HG03439 (cell line): ENCODE measurements around the gene KXD1.
"Not testable (repeated sequence)": the region's sequence is repeated elsewhere in the genome, so short reads cannot be mapped to it uniquely, and the experiment has no call there.

Source experiments
- ATAC-seq: cut with Tn5 transposase; IDR thresholded peaks from one replicate; pipeline ENCODE4 v1.9.1; 2021; ENCODE audit warnings: mild to moderate bottlenecking, moderate library complexity; ENCODE audit not compliant: unreplicated experiment

The KXD1 gene

DNA sequence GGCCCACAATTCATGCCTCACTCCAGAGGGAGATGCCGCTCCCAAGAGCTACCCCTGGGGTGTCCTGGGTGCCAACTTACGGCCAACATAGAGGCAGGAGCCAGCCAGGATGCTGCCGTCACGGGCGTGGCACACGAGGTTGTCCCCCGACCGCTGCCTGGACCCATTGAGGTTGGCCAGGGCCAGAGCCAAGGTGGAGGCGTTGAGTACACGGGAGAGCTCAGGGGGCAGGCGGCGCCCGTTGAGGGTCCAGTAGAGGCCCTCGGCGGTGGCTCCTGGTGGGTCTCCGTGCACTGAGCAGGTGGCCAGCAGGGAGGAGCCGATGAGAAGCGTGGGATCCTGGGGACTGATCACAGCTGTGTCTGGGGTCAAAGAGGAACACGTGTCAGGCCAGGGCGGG lies 41.8 kb downstream of the KXD1 start:
- ATAC-seq, result no peak

DNA sequence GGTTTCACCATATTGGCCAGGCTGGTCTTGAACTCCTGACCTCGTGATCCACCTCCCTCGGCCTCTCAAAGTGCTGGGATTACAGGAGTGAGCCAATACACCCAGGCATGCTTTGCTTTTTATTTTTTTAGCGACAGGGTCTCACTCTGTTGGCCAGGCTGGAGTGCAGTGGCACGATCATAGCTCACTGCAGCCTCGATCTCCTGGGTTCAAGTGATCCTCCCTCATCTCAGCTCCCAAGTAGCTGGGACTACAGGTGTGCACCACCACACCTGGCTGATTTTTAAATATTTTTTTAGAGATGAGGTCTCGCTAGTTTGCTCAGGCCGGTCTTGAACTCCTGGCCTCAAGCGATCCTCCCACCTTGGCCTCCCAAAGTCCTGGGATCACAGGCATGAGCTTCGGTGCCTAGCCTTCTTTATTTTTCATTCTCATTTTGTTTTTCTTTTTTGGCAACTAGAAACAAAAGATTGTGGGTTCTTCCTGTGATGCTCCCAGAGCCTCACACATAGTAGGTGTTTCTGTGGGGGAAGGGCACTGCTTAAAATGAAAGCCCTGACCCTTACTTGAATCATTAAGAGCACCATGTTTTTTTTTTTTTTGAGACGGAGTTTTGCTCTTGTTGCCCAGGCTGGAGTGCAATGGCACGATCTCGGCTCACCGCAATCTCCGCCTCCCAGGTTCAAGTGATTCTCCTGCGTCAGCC lies 43.2 kb downstream of the KXD1 start:
- ATAC-seq, result not testable (repeated sequence)

DNA sequence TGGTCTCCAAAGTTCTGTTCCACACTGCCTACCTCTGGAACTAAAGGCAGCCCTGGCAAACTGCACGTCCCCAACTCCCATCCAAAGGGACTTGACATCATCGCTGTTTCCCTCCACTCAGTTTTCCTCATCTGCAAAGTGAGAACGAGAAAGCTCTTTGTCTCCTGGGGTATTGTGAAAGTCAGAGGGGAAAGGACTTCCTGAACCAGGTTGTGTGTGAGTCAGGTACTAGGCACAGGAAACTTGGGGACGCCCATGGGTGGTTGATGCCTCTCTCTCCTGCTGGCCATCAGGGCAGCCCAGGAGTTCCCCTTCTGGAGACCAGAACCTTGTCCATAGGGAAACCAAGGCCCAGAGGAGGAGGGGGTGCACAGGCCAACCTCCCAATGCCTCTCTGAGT lies 44.2 kb downstream of the KXD1 start:
- no peak for ATAC-seq

DNA sequence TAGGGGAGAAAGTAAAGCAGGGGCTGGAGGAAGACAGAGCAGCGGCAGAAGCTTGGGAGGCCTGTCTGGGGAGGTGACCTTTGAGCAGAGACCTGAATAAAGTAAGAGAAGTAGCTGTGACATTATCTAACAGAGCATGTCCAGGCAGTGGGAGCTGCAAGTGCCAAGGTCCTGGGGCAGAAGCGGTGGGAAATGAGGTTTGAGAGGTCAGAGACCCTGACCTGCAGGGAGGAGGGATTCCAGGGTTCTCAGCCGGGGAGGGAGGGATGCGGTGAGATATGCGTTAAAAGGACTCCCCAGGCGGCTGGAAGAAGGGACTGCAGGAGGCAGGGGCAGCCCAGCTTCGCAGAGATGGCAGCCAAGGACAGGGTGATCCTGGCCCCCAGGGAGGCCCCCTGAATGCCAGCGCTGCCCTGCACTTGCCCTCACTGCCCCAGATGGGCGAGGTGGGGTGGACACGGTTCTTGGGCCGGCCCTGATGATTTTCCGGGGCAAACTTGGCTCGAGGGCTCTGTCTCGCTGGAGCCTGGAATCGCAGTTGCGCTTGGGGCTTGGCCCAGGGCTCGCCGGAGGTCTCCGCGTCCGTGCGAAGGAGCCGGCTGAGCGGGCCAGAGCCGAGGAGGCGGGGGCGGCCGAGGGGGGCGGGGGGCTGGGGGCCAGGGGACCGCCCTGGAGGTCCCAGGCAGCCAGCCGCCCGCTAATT lies 45.7 kb downstream of the KXD1 start:
- ATAC-seq, result no peak

DNA sequence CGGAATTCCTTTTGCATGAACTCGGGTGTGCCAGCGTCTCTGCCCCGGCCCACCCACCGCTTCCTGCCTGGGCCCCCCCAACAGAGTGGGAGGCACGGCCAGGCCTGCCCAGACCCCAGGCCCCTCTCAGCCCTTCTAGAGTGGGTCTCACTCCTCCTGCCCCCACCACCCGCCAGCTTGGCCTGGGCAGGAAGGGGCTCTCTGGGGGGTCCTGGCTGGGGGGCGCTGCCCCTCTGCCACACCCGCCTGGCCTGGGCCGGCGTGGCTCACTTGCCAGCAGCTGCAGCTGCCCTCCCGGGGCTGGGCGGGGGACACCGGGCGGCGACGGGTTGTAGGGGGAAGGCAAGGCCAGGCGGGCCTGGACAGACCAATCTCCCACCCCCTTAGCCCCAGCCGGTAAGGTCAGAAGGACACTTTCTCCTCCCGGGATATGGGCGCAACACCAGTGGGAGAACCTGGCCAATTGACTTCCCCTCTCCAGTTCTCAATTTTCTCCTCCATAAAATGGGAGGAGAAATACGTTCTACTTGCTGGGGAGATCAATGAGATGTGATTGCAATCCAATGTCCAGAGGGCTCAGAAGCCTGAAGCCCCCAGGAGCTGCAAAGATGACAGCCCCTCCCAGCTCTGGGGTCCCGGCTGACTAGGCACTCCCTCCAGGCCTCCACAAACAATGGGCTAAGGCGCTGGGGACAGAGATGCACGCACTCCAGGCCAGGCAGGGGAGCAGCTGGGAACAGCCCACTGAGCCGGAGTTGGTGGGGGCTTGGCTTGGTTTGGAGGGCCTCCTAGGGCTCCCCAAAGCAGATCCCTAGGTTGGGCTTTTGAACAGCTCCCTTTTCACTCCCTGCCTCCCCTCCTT lies 46.5 kb downstream of the KXD1 start:
- no peak for ATAC-seq

DNA sequence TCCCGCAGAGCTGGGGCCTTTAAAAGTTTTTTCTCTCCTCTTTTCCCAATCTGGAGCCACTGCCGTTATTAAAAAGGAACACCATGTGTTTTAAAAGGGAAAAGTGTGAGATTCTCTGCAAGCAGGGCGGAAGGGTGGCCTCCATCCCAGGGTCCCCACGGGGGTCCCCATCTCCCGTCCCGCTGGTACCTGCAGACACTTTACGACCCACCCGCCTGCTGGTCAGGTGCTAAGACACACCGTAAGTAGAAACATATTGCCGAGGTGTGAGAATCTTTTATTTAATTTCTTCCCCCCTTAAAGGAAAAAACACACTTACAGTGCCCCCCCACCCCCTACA lies 47.1 kb downstream of the KXD1 start:
- ATAC-seq, result no peak

DNA sequence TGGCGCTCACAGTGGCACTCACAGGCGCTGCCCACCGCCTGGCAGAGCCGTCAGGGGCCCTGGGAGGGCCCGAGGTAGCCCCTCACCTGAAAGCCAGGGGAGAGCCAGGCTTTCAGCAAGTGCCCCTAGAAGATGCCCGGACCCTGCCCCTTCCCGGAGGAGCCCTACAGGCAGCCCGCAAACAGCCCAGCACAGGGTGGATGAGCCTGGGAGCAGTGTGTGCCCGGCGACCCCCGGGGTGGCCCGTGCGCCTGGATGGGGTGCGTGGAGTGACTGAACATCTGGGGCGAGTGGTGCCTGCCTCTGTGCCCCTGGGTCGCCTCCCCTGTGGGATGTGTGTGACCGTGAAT lies 47.5 kb downstream of the KXD1 start:
- ATAC-seq, result no peak

DNA sequence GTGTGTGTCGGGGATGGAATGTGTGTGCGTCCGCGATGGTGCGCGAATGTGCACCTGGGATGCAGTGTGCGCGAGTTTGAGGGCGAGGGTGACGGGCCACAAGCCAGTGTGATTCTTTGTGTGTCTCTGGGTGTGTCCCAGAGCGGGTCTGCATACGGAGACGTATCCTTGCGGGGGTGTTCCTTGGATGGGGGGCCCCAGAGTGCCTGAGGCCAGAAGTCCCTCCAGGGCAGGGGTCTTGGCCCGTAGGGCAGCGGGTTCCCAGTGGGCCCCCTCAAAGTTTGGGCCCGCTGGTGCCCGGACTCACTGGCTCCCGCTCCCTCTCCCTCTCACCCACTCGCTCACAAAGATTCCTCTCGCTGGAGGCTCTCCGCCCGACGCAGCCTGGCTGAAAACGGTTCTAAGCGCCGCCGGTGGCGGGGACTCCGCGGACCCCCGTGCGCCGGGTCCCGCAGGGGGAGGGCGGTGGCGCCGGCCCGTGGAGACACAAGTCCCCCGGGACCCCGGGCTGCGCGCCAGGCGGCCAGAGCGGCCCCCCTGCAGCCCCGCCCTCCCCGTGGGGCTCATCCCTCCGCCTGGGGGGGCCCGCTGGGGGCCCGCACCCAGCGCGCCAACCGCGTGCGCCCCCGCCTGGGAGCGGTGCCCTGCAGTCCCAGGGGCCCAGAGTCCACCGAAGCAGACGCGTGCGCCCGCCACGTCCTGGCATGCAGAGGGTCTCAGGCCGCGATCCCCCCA lies 48.0 kb downstream of the KXD1 start:
- no peak for ATAC-seq

DNA sequence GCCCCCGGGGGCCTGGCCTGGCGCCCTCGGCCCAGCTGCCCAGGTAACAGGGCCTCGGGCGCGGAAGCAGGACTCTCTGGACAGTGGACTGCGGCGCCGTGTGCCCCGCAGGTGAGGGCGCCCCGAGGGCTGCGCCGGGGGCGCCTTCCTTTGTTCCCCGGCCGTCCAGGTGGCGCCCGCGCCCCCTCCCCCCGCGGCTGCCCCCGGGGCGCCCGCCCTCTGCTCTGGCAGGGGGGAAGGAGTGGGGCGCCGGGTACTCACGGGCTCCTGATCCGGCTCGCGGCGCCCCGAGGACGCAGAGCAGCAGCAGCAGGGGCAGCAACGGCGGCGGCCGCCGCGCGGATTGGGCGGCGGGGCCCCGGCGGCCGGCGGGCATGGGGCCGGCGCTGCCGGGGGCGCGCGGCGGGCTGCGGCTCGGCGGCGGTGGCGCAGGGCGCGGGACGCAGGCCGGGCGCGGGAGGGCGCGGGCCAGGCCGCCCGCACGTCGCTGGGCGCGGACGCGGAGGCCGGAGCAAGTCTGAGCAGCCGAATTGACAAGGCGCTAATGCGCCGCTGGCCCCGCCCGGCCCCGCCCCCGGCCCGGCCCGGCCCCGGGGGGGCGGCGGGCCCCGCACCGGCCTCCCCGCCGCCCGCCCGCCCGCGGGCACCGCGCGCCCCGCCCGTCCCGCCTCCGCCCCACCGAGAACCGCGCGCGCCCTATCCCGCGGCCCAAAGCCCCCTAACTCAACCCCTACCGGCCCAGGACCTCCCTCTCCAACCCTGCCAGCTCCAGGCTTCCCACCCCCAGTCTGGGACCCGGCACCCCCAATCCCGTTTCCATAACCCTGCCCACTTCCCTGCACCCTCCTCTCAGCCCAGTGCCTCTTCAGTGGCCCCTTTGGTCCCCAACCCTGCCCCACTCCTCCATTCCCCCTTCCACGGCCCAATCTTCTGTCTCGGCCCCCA lies 48.9 kb downstream of the KXD1 start, which contains the start of gene CRLF1:
TSS of gene CRLF1 (minus strand) at position 519 of the 945 bp plus-strand sequence. CDS start at position 376, 143 bp downstream.
- ATAC-seq, result no peak

DNA sequence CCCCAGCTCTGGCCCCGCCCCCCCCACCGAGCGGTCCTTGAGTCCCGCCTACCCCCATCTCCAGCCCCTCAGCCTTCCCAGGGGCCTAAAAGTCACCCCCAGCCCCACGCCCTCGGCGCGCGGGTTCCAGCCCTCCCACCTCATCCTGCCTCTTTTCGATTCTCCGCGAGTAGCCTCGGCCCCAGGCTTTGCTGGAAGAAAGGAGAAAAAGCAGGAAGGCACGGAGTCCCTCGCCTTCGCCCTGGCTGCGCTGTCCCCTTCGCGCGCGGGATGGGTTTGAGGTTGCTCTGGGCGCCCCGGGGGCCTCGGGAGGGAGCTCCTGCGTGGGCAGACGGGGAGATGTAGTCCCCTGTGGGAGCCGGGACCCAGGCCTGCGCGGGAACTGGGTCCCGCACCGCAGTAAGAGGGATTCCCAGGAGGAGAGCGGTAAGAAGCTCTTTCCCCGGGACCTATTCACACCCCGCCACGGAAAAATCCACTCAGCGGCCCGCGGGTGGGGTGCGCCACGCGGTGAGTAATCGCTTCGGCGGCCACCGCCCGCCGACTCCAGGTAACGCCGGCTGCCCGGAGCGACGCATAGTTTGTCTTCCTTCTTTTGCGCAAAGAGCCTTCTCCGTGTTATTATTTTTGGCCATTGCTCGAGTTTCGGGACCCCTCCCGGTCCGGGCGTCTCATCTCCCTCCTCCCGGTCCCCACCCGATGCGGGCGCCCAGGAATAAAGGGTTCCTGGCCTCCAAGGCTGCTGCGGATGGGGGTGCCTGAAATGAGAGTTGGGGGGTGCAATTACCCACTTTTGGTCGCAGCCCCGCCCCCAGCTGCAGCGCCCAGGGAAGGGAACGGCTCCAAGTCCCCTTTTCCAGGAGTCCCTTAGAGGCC lies 49.8 kb downstream of the KXD1 start:
- no peak for ATAC-seq

DNA sequence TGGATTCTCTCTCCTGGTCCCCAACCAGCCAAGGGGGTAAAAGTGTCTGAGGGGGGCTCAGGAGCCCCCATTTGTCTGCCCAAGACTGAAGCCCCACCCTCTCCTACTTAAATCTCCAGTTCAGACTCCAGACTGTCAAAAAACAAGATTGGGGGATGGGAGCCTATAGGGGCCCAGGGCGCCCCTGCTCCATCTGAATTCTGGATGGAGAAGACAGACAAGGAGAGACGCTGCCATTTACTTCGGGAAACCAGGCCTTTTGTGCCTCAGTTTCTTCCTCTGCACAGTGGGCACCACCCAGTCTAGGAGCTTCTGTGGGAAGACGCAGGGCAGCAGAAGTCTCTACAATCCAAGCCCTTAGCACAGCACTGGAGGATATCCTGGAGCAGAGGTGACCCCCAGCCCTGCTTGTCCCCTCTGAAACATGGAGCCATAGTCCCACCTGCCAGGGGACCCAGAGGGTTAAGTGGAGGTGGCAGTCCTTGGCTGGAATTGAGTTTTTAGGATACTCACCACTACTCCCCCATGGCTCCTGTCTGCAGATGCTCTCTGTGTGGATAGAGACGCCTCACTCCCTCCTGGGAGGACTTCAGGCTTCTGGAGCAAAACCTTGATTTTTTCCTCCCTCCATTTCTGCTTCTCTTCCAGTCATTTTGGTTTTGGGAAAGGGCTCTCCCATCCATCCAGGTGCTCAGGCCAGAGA lies 50.6 kb downstream of the KXD1 start:
- no peak for ATAC-seq

DNA sequence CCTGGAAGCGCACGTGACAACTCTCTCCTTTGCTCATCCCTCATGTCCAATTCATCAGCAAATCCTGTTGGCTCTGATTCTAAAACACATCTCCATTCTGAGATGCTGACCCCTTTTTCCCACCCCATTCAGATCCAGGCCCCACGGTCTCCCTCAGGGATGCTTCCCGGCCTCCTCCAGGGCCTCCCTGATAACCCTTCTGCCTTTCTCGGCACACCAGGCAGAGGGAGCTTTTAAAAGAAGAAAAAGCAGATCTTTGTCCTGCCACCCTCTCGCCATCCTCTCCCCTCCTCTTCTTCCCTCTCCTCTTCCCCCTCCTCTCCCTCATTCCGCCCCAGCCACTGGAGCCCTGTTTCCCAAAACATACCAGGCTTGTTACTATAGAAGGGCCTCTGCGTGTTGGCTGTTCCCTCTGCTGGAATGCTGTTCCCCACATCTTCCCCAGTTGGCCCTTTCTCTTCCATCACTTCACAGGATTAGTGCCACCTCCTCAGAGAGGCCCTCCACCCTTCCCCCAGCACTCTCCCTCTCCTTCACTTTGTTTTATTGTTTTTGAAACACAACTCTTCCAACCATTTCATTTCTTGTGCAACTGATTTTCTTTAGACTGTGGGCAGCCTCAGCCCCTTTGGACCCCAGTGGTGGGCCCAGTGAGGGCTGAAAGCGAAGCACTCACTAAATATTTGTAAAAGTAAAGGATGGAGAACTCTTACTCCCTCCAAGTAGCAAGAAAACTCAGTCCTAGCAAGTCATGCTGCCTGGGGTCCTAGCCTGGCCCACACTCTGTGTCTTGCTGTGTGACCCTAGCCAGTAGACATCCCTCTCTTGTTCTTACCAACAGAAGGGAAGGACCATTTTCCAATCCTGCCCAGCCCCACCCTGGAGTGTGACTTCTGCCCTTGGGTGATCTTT lies 51.4 kb downstream of the KXD1 start:
- ATAC-seq, result no peak

DNA sequence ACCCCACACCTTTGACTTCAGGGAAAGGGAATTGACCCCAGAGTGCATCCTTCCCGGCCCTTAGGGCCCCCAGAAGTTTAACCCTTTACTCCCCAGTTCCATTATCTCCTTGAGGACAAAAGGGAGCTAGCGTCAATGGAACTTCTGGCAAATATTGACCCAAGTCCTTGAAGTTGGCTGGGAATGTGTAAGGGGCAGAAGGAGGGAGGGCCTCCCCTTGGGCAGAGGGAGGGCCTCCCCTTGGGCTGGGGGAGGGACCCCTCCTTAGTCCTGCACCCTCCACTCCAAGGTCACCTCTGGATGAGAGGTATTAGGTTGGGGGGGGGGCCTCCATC lies 52.0 kb downstream of the KXD1 start:
- ATAC-seq, result no peak

DNA sequence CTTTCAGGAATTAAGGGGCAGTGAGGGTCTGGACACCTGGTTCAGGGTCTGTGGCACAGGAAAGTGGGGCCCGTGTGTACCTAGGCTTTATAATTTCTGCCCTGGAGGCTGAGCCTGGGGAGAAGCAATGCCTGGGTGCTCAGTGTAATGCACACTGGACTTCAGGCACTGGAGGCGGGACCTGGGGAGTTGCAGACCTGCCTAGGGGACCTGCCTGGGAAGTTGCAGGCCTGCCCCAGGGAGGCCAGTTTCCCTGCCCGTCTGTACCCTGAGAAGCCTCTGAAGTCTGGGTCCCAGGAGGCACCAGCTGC lies 52.5 kb downstream of the KXD1 start:
- no peak for ATAC-seq

DNA sequence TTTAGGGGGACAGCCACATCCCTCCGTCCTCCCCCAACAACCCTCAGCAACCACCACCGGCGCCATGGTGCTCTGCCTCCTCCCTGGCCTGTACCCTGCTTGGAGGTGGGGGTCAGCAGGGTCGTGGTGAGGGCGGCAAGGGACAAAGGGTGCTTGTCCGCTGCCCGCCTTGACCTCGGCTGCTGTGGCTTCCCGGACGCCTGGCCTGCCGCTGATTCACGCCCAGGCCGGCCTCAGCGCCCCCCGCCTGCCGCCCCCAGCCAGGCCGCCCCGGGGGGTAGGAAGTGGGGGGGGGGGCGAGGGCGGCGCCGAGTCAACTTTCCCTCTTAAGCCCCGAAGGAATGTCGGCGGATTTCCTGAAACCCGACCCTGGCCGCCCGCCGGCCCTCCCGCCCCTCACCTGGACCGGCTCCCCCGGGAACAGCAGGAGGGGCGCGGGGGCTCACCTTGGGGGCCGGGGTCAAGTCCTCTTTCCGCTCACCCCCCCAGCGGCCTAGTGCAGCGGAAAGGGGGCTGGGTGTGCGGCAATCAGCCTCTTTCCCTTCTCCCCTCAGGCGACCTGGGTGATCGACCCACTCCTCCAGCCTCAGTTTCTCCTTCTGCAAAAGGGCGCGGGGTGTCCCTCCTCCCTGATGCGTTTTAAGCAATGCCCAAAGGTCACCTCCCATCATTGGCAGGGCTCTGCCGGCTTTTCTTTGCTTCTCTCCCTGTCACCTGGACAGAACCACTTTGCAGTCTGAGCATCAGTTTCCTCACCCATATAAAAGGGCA lies 53.1 kb downstream of the KXD1 start:
- no peak for ATAC-seq

DNA sequence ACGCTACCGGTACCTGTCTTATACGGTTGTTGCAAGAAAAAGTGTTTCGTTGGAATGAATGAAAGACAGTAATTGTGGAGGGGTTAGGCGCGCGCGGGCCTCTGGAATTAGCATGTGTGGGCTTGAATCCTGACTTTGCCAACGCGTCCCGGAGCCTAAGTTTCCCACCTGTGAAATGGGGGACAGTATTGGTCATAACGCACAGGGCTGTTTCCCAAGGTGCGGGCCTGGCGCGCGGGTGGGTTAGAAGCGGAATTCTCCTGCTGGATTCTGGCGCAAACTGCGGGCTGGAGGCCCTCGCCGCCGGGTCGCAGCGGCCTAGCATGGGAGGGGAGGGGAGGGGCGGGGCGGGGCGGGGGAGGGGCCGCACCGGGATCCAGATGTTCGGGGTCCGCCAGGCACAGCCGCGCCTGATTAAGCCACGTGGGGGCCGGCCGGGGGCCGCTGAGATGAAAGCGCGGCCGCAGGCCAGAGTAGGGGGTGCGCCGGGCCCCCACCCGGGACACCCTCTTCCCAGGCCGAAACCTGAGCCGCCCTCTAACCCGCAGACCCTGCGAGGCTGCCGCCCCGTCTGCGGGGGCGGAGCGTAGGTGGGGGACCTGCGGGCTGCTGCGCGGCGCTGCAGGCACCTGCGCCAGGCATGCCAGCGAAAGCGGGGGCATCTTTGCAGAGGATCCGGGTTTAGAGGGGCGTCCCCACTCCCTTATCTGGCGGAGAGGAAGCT lies 53.8 kb downstream of the KXD1 start:
- no peak for ATAC-seq
